HUDEP-2 (cell line): ENCODE measurements around the gene FKBP6.
"Not testable (repeated sequence)": the region's sequence is repeated elsewhere in the genome, so short reads cannot be mapped to it uniquely, and the experiment has no call there.

Experiments used
- DNase-seq, 76 experiments: peaks; one replicate each; lab custom pipeline; 2025; ENCODE audit not compliant: unreplicated experiment in 76 of 76; lab: John Stamatoyannopoulos, UW

The FKBP6 gene, protein sequence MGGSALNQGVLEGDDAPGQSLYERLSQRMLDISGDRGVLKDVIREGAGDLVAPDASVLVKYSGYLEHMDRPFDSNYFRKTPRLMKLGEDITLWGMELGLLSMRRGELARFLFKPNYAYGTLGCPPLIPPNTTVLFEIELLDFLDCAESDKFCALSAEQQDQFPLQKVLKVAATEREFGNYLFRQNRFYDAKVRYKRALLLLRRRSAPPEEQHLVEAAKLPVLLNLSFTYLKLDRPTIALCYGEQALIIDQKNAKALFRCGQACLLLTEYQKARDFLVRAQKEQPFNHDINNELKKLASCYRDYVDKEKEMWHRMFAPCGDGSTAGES

DNA sequence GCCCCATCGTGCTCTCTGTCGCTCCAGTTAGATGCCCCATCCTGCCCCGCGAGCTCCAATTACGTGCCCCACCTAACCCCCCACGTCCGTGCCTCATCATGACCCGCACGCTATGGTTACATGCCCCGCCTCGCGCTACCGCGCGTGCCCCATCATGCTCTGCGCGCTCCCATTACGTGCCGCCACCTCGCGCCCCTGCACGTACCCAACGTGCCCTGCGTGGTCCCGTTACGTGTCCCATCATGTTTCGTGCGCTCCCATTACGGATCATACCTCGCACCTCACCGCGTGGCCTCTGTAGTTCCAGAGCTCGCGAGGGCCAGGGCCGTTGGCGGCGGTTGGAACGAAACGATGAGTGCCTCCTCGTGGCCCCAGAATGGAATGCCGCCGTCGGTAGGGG, at the start of gene FKBP6, which contains the start of gene TRIM50:
TSS of gene FKBP6 (plus strand) at position 240 of the 400 bp plus-strand sequence. CDS start 268 bp downstream, outside the sequence.
TSS of gene TRIM50 (minus strand) at position 161 of the 400 bp plus-strand sequence. CDS start 3,295 bp downstream, outside the sequence.
- not testable (repeated sequence) for DNase-seq

DNA sequence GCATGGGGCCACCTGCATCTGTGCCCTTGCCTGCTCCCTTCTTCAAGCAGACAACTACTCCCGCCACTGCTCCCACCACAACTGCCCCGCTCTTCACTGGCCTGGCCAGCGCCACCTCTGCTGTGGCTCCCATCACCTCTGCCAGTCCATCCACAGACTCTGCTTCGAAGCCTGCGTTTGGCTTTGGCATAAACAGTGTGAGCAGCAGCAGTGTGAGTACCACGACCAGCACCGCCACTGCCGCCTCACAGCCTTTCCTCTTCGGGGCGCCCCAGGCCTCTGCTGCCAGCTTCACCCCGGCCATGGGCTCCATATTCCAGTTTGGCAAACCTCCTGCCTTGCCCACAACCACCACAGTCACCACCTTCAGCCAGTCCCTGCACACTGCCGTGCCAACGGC, 30.7 kb upstream of the FKBP6 start:
- not testable (repeated sequence) for DNase-seq

DNA sequence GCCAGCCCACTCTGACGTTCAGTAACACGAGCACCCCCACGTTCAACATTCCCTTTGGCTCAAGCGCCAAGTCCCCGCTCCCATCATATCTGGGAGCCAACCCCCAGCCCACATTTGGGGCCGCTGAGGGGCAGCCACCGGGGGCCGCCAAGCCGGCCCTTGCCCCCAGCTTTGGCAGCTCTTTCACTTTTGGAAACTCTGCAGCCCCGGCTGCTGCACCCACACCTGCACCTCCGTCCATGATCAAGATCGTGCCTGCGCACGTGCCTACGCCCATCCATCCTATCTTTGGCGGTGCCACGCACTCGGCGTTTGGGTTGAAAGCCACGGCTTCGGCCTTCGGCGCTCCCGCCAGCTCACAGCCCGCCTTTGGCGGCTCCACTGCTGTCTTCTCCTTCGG, 30.3 kb upstream of the FKBP6 start:
- DNase-seq, result not testable (repeated sequence)

DNA sequence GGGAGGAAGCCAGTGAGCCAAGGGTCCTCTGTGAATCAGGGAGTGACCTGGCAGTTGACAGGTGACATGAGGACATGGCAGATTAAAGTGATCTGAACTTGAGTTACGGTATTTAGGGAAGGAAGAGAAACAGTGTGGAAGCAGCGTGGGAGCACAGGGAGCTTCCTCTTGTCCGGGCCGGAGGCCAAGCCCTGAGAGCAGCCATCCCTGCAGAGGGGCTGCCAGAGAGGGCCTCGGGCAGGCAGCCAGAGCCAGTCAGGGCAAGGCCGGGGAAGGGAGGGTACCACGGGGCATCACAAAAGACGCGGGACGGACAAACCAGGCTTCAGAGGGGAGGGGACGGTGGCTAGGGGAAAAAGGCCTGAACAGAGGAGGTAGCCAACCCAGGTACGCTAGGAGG, 28.1 kb upstream of the FKBP6 start:
- DNase-seq, result not testable (repeated sequence)

DNA sequence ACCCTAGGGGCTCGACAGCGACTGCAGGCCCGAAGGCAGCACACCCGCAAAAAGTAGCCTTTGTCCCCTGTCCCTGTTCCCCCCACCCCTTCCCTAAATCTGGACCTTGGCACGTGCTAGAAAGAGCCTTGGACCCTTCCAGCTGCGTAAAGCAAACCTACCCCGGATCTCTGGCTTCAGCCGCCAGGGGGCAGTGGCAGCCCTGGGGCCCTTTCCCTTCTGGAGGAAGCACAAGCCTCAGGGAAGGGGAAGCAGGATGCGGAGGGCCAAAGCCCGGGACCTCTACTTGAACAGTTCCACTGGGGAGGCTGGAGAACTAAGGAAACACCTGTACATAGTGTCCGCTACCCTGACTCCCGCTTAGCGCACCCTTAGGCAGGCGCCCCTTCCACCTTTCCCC, 26.9 kb upstream of the FKBP6 start:
- not testable (repeated sequence) for DNase-seq

DNA sequence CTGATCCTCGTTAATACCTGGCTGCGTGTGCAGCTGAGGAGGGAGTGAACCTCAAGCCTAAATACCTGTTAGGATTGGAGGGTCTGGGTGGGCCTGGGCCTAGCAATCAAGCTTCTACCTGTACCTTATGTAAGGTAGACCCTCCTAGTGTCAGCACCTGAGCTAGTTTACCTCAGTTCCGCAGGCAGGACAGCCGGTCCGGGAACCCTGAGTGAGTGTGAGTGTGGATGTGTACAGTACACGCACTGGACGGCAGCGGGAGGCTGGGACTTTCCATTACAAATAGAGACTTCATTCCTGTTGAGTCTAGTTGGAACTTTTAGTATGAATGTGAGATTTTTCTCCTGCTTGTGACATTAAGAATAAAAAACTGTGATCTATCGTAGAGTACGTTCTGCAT, 25.1 kb upstream of the FKBP6 start:
- not testable (repeated sequence) for DNase-seq

DNA sequence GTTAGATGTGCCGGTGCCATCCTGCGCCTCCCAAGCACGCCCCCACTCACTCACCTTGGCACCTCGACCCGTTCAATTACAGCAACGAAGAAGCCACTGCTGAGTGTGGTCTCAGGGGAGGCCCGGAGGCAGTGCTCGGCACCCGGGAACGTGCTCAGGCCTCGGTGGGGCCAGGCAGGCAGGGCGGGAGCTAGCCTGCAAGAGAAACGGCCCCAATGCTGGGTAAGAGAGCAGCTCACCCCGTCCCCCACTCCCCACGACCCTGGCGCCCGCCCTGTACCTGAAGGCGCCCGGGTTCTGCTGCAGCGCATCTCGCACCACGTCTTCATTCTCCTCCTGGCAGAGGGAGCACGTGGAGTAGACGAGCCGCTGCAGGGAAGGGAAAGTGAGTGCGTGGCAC, 24.4 kb upstream of the FKBP6 start:
- no peak for DNase-seq

DNA sequence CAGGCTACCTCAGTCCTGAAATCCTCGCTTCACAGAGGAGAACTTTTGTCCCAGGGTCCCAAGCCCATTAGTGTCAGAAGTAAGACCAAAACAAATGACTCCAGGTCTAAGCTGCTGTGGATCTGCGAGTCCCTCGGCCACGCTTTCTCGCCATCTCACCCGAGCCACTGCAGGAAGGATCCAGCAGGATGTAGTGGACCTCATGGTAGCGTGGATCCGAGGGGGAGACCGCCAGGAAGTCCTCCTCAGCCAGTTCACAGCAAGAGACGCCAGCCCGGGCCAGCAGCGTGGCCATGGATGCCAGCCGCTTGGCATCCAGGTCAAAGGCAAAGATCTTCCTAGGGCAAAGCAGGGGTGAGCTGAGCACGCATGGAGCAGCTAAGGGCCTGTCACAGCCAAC, 23.9 kb upstream of the FKBP6 start:
- DNase-seq, result no peak

DNA sequence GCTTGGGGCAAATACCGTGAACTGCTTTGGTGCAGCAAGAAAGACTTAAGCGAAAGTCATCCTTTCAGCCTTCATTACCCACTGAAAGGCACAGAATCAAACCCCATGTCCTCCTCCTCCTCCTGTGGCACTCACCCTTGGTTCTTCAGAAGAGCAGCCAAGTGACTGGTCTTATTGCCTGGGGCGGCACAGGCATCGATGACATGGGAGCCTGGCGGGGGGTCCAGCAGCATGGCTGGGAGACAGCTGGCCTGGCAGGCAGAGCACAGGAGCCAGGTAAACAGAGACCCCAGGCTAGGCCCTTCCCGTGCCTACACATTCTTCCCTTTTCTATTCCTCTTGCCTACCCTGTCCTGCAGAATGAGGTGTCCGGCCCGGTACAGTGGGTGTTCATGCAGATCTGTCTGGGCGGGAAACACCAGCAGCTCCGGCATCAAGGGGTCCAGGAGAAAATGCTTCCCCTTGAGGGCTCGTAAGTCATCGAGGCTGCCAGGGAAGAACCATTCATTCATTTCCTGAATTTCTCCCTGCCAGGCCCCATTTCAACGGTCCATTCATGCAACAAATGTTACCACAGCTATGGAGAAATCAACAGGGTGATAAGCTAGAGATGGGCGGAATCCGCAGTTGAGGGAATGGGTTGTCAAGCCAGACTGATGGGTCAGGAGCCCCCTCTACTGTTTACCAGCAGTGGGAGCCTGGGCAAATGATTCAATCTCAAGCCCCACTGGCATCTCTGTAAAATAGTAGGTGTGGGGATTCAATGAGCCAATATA, 23.2 kb upstream of the FKBP6 start:
- DNase-seq, result not testable (repeated sequence)

DNA sequence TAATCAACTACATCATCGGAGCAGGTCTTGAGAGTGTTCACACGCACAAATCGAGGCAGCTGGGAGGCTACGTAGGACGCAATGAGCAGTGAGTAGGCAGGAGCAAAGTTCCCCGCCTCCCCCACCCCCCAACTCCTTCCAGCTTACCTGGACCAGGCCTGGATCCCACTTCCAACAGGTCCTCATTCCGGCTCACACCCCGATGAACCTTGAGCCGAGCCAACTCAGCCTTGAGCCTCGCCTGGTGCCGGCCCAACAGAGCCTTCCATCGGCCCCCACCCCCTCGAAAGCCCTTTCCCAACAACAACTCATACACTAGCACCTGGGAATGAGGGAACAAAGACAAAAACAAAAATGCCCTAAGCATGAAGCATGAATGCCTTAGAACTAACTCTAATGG, 20.5 kb upstream of the FKBP6 start:
- DNase-seq, result no peak

DNA sequence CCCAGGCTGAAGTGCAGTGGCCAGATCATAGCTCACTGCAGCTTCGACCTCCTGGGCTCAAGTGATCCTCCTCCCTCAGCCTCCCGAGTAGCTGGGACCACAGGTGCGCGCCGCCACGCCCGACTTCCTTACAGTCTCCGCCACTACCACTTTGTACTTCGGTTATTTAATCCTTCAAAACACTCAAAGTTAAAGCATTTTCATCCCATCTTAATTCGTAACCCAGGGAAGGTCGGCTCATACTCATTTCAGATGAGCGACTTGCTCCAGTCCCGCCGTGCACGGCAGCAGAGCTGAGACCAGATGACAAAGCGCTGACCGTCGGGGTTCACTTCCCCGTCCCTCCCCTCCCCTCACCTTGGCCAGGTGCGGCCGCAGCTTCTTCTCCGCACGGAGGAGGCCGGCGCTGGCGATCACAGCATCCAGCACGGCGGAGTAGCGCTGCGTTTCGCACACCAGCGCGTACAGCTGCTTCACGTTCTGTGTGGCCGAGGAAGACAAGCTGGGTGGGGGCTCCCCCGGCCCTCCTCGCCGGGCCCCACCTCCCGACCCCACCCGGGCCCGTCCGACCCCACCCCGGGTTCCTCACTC, 19.8 kb upstream of the FKBP6 start:
- peak in 1 of 76 experiments; percentile 0 for DNase-seq

DNA sequence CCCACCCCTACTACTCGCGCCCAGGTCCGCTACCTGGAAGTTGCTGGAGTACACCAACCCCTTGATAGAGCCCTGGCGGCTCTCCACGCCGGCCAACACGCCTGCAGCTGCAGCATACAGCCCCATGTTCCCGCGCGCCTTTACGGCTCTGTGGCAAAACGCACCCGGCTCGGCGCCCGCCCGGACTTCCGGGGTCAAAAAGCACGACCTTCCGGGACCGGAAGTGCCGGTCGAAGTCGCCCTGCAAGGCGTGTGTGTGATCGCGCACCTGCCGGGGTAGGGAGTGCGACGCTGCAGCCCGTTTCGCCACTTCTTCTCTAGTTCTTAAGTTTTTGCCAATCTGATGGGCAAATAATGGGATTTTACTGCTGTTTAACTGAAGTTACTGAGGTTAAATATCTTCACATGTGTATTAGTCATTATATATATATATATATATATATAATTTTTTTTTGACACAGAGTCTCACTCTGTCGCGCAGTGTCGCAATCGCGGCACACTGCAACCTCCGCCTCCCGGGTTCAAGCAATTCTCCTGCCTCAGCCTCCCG, 19.2 kb upstream of the FKBP6 start, which contains the start of gene NSUN5:
TSS of gene NSUN5 (minus strand) at position 162 of the 550 bp plus-strand sequence. CDS start at position 126, 36 bp downstream.
- DNase-seq, result peak in 74 of 76 experiments; percentile 46 to 94 (median 84)

DNA sequence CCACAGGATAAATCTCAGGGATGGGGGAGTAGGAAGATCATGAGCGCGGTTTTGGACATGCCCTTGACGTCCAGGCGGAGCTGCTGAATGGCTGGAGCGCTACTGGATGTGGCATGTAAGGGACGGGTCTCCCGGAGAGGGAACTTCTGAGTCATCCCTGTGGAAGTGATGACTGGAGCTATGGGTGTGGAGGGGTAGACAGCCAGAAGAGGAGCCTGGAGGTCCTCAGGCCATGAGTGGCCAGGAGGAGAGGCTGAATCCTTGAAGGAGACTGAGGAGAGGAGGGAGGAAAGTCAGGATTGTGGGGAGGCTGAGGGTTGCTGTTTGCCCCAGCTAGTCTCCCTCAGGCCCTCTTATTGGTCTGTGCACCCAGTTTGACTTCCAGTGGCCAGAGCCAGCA, 16.5 kb upstream of the FKBP6 start:
- DNase-seq, result not testable (repeated sequence)

DNA sequence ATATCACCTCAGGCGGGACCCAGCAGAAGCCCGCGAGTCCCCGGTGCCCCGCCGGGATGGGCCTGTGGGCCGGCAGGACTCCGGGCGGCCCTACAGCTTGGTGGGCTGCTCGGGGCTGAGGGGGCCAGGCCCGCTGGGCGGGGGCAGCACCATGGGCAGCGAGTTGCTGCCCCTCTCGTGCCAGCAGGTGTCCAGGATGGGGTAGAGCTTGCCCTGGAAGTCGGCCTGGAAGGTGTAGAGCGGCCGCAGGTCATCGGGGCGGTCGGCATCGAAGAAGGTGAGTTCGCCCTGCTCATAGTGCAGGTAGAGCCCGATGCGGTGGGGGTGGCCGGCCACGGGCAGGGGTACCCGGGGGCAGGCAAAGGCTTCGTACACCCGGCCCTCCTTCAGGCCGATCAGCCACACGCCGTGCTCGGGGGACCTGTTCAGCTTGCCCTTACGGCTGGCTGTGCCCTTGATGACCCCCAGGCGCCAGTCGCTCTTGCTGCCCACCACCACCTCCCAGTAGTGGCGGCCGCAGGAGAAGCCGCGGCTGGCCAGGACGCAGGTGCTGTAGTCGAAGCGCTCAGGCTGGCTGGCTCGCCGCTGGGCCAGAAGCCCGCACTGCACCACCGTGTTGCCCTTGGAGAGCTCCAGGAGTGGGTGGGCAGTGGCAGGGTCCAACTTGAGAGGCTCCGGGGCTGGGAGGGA, 15.0 kb upstream of the FKBP6 start:
- DNase-seq, result no peak

DNA sequence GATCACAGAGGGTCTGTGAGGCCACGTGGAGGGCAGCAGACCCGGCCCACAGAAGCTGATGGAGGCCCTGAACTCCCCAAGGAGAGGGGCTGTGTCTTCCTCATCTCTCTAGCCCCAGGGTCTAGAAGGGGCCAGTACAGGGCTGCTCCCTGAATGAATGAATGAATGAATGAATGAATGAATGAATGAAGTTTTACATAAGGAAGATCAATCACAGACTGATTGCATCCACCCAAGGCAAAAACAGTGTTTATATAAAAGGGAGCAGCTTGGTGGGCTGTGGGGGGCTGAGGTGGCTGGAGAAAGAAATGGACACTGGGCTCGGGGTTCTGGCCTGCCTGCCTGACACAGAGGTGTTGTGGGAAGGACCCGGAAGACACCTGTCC, 14.4 kb upstream of the FKBP6 start:
- no peak for DNase-seq

DNA sequence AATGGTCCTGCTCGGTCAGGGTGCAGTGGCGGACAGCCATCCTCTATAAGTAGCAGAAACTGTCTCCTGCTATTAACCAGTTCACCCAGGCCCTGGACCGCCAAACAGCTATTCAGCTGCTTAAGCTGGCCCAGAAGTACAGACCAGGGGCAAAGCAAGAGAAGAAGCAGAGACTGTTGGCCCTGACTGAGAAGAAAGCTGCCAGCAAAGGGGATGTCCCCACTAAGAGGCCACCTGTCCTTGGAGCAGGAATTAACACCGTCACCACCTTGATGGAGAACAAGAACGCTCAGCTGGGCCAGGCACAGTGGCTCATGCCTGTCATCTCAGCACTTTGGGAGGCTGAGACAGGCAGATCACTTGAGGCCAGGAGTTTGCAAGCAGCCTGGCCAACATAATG, 13.7 kb upstream of the FKBP6 start:
- no peak for DNase-seq

DNA sequence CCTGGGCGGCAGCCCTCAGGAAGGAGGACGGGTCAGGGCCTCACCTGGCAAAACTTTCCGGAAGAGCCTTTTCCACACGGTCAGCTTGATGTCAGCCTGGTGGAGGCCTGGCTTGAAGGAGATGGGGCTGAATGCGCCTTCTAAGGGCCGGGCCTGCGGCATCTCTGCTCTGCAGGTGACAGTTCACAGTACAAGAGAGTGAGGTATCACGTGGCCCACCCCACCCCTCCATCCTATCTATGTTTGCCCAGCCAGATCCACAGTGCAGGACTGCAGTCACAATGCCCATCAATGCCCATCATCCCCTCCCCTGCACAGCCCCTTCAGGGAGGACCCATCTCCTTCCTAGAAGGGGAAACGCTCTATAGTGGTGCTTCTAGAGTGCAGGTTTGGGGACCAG, 11.4 kb upstream of the FKBP6 start:
- no peak for DNase-seq

DNA sequence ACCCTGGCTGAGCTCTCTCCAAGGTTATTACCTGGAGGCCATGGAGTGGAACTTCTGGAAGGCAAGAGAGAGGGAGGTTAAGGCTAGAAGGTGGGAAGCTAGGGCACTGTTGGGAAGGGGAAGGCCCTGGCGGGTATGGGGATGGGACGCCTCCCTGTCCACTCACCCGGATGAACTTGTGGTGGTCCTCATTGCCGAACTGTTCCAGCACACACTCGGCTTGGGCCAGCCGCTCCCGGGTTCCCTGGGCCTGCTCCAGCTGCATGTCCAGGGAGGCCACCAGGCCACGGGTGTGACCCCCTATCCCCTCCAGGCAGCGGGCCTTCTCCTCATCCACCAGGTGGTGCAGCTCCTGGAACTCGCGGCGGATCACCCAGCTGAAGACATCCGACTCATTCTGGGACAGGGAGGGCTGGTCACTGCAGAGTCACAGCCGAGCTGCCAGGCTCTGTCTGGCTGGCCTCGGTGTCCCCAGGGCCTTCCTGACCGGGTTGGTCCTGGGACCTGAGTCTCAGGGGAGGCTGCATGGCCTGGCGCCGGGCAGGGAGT, 9.2 kb upstream of the FKBP6 start:
- not testable (repeated sequence) for DNase-seq

DNA sequence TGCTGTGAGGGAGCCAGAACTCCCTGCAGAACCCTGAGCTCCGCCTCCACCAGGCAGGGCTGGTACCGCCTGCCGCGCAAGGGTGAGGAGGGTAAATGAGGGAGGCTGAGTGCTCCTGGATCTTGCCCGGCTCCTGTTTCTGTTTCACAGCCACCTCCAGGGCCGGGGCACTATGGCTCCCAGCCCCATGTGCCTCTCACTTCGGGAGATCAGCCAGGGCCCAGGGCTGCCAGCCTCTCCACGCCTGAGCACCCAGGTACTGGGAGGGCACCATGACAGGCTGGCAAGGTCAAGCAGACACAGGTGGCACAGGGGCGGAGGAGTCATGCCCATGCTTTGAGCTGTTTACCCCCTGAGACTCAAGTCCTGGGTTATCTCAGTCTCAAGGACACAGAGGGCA, 8.4 kb upstream of the FKBP6 start:
- not testable (repeated sequence) for DNase-seq

DNA sequence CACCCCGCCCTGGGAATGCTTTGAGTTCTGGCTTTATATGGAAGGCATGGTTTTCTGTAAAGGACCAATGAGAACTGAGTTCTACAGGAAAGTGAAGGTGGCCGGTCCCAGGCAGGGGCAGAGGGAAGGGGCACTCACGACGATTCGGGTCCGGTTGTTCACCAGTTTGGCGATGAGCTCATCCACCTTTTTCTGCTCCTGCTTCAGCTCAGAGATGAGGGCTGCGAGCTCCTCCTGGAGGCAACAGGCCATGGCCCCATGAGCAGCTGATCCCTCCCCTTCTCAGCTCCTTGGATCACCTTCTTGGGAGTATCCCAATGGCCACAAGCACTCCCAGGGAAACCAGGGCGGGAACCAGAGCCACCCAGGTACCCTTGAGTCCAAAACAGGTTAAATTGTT, 8.0 kb upstream of the FKBP6 start:
- peak in 1 of 76 experiments; percentile 3 for DNase-seq
